IgD-negative memory B cell (primary cell): ENCODE measurements around the gene KANTR. TPM values are rescaled to one million over a fixed set of nuclear protein-coding genes. Genes with fewer than 3 reads are reported as not detected.

Experiments used
- H3K27ac Mint-ChIP-seq, 3 donors: one replicate each; pipeline ENCODE4 v1.8.0; 2020 to 2022; ENCODE audit warnings: mild to moderate bottlenecking in 3 of 3, mixed read lengths in 3 of 3, moderate library complexity in 1 of 3
- H3K27me3 Mint-ChIP-seq: one replicate; pipeline ENCODE4 v1.8.0; 2021; ENCODE audit warnings: mixed read lengths
- H3K36me3 Mint-ChIP-seq: one replicate; pipeline ENCODE4 v1.8.0; 2020; ENCODE audit warnings: mild to moderate bottlenecking, mixed read lengths
- H3K4me1 Mint-ChIP-seq, 3 donors: one replicate each; pipeline ENCODE4 v1.8.0; 2020 to 2022; ENCODE audit warnings: mixed read lengths in 3 of 3, mild to moderate bottlenecking in 1 of 3
- H3K4me3 Mint-ChIP-seq, 4 donors: one replicate each; pipeline ENCODE4 v1.8.0; 2020 to 2022; ENCODE audit warnings: mild to moderate bottlenecking in 4 of 4, mixed read lengths in 4 of 4, moderate library complexity in 3 of 4
- H3K9me3 Mint-ChIP-seq, 3 donors: one replicate each; pipeline ENCODE4 v1.8.0; 2020 to 2021; ENCODE audit warnings: mixed read lengths in 3 of 3, mild to moderate bottlenecking in 1 of 3
- polyA plus RNA-seq: library from polyadenylated mRNA; unstranded; fragments of 300-500 nt; fragmentation: Illumina TruSeq; gene quantifications from one replicate; pipeline ENCODE4 v1.2.3, GENCODE V29; 2021

Gene KANTR
- polyA plus RNA-seq, 1 donor from 2014 or later, result 1.9 TPM

DNA sequence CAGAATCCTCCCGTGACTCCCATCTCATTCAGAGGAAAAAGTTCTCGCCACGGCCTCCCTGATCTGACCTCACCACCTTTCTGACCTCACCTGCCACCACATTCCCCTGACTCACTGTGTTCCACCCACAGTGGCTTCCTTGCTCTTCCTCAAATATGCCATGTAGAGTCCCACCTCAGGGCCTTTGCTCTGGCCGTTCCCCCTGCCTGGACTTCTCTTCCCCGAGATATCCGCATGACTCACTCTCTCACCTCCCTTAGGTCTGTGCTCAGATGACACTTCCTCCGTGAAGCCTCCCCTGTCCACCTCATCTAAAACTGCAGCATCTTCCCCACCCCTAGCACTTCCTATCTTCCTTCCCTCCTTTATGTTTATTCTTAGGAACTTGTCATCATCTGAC, 18.9 kb upstream of the KANTR start:
- Mint-ChIP-seq H3K27me3 (peaks cover 2% of the 10 kb centered on the region), H3K4me1 (peaks cover 0 to 12% (median 5%) of the 10 kb centered on the region in 3 donors), H3K36me3 (no peaks in the 10 kb centered on the region), H3K27ac (no peak overlapping the region), H3K4me3 (no peak overlapping the region), H3K9me3 (no peaks in the 10 kb centered on the region)

DNA sequence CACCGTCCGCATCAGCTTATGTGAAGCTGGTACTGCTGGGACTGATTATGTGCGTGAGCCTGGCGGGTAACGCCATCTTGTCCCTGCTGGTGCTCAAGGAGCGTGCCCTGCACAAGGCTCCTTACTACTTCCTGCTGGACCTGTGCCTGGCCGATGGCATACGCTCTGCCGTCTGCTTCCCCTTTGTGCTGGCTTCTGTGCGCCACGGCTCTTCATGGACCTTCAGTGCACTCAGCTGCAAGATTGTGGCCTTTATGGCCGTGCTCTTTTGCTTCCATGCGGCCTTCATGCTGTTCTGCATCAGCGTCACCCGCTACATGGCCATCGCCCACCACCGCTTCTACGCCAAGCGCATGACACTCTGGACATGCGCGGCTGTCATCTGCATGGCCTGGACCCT, 17.3 kb upstream of the KANTR start:
- H3K27ac Mint-ChIP-seq, result no peak overlapping the region
- no peaks in the 10 kb centered on the region for H3K27me3 Mint-ChIP-seq
- H3K4me3 Mint-ChIP-seq, result no peak overlapping the region
- H3K4me1 Mint-ChIP-seq, result peaks cover 0 to 11% (median 5%) of the 10 kb centered on the region in 3 donors
- H3K9me3 Mint-ChIP-seq, result no peaks in the 10 kb centered on the region
- no peaks in the 10 kb centered on the region for H3K36me3 Mint-ChIP-seq

DNA sequence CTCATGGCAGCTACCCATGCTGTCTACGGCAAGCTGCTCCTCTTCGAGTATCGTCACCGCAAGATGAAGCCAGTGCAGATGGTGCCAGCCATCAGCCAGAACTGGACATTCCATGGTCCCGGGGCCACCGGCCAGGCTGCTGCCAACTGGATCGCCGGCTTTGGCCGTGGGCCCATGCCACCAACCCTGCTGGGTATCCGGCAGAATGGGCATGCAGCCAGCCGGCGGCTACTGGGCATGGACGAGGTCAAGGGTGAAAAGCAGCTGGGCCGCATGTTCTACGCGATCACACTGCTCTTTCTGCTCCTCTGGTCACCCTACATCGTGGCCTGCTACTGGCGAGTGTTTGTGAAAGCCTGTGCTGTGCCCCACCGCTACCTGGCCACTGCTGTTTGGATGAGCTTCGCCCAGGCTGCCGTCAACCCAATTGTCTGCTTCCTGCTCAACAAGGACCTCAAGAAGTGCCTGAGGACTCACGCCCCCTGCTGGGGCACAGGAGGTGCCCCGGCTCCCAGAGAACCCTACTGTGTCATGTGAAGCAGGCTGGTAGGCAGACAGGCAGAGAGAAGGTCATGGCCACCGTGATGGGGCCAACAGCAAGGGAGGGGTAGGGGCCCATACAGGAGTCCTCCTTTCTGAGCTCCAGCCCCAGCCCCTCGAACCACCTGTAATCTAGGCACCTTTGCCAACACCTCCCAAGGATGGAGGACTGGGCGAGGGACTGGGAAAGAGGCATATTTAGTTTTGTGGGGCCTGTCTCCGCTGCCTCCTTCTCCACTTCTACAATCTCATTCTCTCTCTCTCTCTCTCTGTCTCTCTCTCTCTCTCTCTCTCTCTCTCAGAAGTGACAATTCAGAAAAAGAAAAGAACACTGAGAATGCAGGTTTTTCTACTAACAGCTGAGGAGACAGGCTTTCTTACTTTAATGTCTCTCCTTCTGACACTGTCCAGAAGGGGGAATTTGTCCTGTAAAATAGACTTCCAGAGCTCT, 16.4 kb upstream of the KANTR start:
- H3K9me3 Mint-ChIP-seq, result no peaks in the 10 kb centered on the region
- H3K4me1 Mint-ChIP-seq, result peaks cover 0 to 4% (median under 1%) of the 10 kb centered on the region in 3 donors
- no peaks in the 10 kb centered on the region for H3K27me3 Mint-ChIP-seq
- no peaks in the 10 kb centered on the region for H3K36me3 Mint-ChIP-seq
- H3K4me3 Mint-ChIP-seq, result no peak overlapping the region
- H3K27ac Mint-ChIP-seq, result peak overlapping the region in 1 of 3 donors; percentile 13

DNA sequence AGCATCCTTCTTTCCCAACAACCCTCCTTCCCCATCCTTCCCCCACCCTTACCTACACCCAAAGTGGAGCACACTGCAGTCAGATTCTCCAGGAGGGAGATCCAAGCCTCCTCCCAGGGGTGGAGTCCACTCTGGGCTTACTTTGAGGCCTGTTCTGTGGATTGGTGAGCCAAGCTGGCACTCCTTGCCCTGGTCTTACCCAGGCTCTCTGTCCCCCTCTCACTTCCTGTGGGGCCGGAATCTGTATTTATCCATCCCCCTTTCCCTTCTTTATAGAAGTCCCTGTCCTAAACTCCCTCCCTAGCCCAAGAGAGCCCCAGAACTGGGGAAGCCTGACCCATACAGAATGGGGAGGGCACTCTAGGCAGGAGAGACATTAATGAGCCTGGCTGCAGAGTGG, 15.0 kb upstream of the KANTR start:
- Mint-ChIP-seq H3K27me3 (no peaks in the 10 kb centered on the region), H3K36me3 (no peaks in the 10 kb centered on the region), H3K27ac (no peak overlapping the region), H3K9me3 (no peaks in the 10 kb centered on the region), H3K4me3 (no peak overlapping the region), H3K4me1 (peaks cover 0 to 10% (median 10%) of the 10 kb centered on the region in 3 donors)

DNA sequence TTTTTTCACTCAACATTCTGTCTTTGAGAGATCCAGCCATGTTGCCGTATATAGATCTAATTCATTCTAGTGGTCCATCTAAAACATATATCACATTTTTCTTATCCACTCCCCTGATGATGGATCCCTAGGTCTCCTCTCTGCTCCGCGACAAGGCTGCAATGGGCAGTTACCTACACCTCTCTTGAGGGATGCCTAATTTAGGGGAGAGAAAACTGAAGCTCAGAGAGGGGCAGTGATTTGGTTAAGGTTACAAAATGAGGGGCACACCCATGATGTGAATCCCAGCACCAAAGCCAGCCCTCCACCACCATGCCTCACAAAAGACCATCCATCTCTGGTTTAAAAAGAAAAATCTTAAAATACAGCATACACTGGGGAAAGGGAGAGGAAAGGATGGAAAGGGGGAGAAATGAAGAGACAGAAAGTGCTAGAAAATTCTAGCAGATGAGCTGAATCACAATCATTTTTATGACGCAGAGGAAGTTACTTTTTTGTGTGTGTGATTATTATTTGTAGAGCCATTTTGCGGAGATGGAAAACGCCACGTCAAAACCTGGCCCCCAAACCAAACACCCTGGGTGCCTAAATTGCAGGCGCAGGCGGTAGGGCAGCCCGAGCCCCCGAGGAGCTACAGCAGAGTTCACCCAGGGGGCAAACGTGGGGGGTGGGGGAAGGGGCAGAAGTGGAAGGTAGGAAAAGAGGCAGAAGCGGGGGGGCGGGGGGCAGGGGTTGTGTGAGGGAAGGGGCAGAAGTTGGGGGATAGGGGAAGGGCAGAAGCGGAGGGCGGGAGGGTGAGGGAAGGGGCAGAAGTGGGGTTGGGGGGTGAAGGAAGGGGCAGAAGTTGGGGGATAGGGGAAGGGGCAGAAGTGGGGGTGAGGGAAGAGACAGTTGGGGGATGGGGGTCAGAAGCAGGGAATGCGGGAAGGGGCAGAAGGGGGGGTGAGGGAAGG, 13.0 kb upstream of the KANTR start:
- Mint-ChIP-seq H3K4me1 (peaks cover 0 to 18% (median 15%) of the 10 kb centered on the region in 3 donors), H3K27me3 (no peaks in the 10 kb centered on the region), H3K27ac (peak overlapping the region; percentile 91 to 96 (median 95)), H3K9me3 (no peaks in the 10 kb centered on the region), H3K4me3 (peak overlapping the region; percentile 78 to 94 (median 85)), H3K36me3 (no peaks in the 10 kb centered on the region)

DNA sequence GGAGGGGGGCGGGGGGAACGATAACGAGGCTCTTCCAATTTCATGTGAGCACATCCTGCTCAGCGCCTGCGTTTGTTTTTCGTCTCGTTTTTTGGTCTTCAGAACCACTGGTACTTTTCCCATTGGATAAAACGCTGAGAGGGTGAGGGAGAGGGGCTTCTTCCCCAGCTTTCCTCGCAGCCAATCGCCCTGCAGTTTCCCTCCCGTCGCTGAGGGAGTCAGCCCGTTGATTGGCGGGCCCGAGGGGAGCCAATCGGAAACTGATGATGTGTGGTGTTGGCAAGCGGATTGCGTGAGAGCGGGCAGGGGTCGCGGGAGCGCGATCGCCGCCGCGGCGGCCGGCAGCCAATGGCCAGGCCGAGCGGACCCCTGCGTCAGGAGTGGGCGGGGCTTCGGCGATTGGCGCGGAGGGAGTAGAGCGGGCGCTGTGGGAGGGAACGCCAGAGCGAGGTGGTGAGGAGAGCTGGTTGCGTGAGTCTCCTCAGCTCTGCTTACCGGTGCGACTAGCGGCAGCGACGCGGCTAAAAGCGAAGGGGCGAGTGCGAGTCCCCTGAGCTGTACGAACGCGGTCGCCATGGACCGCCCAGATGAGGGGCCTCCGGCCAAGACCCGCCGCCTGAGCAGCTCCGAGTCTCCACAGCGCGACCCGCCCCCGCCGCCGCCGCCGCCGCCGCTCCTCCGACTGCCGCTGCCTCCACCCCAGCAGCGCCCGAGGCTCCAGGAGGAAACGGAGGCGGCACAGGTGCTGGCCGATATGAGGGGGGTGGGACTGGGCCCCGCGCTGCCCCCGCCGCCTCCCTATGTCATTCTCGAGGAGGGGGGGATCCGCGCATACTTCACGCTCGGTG, 11.8 kb upstream of the KANTR start, which contains the start of gene TSPYL2:
TSS of gene TSPYL2 (plus strand) at position 443 of the 848 bp plus-strand sequence. CDS start at position 575, 132 bp downstream.
- Mint-ChIP-seq H3K4me3 (peak within 1 kb of the TSS; percentile 86 to 97 (median 90)), H3K4me1 (peaks cover 0 to 19% (median 17%) of the 10 kb centered on the region in 3 donors), H3K27me3 (no peaks in the 10 kb centered on the region), H3K27ac (peak within 1 kb of the TSS; percentile 91 to 98 (median 96)), H3K36me3 (no peaks in the 10 kb centered on the region), H3K9me3 (no peaks in the 10 kb centered on the region)

DNA sequence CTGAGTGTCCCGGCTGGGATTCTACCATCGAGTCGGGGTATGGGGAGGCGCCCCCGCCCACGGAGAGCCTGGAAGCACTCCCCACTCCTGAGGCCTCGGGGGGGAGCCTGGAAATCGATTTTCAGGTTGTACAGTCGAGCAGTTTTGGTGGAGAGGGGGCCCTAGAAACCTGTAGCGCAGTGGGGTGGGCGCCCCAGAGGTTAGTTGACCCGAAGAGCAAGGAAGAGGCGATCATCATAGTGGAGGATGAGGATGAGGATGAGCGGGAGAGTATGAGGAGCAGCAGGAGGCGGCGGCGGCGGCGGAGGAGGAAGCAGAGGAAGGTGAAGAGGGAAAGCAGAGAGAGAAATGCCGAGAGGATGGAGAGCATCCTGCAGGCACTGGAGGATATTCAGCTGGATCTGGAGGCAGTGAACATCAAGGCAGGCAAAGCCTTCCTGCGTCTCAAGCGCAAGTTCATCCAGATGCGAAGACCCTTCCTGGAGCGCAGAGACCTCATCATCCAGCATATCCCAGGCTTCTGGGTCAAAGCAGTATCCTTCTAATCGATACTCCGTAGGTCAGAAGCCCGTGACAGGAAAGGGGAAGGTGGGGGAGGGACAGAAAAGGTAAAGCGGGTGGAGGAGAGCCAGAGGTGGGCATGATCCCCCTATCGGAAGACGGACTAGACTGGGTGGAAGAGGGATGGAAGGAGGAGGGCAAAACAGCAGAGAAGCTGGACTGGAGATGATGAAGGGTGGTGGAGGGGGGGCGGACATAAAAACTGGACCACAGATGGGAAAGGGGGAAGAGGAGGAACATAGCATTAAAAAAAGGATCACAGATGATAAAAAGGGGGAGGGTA, 10.9 kb upstream of the KANTR start:
- H3K27me3 Mint-ChIP-seq, result no peaks in the 10 kb centered on the region

DNA sequence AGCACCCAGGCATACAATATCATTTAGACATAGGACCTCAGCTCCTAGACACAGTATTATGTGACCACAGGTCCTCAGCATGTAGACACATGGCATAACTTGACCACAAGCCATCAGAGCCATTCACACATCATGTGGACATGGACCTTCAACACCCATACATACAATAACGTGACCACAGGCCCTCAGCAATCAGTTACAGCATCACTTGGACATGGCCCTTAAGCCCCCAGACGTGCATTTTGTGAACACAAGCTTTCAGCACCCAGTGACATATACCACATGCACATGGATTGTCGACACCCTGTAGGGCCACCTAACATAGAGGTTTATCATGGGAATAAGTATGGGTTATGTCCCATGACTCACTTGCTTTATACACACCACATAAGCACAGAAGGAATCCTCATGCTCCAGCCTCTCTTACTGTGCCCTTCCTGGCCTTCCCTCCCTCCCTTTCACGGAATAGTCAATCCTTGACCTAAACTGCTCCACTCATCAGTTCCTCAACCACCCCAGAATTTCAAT, 9.8 kb upstream of the KANTR start:
- H3K27ac Mint-ChIP-seq, result peak overlapping the region in 1 of 3 donors; percentile 46
- H3K36me3 Mint-ChIP-seq, result no peaks in the 10 kb centered on the region
- peaks cover 7 to 22% (median 22%) of the 10 kb centered on the region in 3 donors for H3K4me1 Mint-ChIP-seq

More for the DNA sequence above, 10.9 kb upstream of the KANTR start:
- H3K9me3 Mint-ChIP-seq, result no peaks in the 10 kb centered on the region
- peaks cover 0 to 19% (median 17%) of the 10 kb centered on the region in 3 donors for H3K4me1 Mint-ChIP-seq
- no peaks in the 10 kb centered on the region for H3K36me3 Mint-ChIP-seq
- peak overlapping the region; percentile 86 to 97 (median 90) for H3K4me3 Mint-ChIP-seq
- peak overlapping the region; percentile 83 to 98 (median 88) for H3K27ac Mint-ChIP-seq

DNA sequence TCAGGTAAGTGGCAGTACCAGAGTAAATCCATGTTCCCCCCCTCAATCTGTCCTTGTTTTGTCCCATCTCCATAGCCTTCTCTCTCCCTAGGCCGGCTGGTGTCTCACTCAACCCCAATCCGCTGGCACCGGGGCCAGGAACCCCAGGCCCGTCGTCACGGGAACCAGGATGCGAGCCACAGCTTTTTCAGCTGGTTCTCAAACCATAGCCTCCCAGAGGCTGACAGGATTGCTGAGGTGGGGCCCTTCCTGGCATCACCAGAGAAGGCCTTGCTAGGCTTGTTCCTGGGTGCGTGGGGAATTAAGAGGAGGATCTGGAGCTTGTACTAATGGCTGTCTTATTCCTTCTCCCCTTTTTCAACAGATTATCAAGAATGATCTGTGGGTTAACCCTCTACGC, 9.1 kb upstream of the KANTR start:
- H3K4me3 Mint-ChIP-seq, result peak overlapping the region in 1 of 4 donors; percentile 15
- peaks cover 2% of the 10 kb centered on the region for H3K27me3 Mint-ChIP-seq
- no peaks in the 10 kb centered on the region for H3K36me3 Mint-ChIP-seq
- peak overlapping the region in 1 of 3 donors; percentile 27 for H3K27ac Mint-ChIP-seq
- H3K9me3 Mint-ChIP-seq, result no peaks in the 10 kb centered on the region
- peaks cover 12 to 24% (median 22%) of the 10 kb centered on the region in 3 donors for H3K4me1 Mint-ChIP-seq

More for the DNA sequence above, 9.8 kb upstream of the KANTR start:
- Mint-ChIP-seq H3K9me3 (no peaks in the 10 kb centered on the region), H3K4me3 (peak overlapping the region in 1 of 4 donors; percentile 77), H3K27me3 (peaks cover 2% of the 10 kb centered on the region)

DNA sequence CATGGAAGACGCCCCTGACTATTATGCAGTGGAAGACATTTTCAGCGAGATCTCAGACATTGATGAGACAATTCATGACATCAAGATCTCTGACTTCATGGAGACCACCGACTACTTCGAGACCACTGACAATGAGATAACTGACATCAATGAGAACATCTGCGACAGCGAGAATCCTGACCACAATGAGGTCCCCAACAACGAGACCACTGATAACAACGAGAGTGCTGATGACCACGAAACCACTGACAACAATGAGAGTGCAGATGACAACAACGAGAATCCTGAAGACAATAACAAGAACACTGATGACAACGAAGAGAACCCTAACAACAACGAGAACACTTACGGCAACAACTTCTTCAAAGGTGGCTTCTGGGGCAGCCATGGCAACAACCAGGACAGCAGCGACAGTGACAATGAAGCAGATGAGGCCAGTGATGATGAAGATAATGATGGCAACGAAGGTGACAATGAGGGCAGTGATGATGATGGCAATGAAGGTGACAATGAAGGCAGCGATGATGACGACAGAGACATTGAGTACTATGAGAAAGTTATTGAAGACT, 8.2 kb upstream of the KANTR start:
- H3K4me3 Mint-ChIP-seq, result peak overlapping the region in 1 of 4 donors; percentile 15
- peaks cover 12 to 24% (median 21%) of the 10 kb centered on the region in 3 donors for H3K4me1 Mint-ChIP-seq
- H3K27me3 Mint-ChIP-seq, result peaks cover 2% of the 10 kb centered on the region
- H3K9me3 Mint-ChIP-seq, result no peaks in the 10 kb centered on the region
- H3K27ac Mint-ChIP-seq, result peak overlapping the region in 2 of 3 donors; percentile 1 to 50
- no peaks in the 10 kb centered on the region for H3K36me3 Mint-ChIP-seq

DNA sequence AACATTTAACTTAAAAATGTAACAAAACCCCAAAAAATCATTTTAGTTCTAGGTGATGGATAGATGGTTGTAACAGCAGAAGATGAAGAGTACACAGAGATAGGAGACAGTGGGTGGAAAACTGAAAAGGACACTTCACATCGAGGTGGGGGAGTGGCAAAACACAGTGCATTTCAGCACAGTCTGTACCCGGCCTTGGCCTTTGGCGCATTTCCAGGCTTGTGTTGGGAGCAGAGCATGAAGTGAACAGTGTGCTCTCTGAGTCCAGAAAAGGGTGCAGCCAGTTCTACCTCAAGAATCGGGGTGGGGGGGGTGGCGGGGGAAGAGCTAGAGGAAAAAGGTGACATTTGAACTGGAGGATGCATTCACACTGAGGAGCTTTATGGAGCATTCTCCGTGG, 7.5 kb upstream of the KANTR start:
- H3K27ac Mint-ChIP-seq, result no peak overlapping the region
- H3K36me3 Mint-ChIP-seq, result no peaks in the 10 kb centered on the region
- peaks cover 2% of the 10 kb centered on the region for H3K27me3 Mint-ChIP-seq
- H3K9me3 Mint-ChIP-seq, result no peaks in the 10 kb centered on the region
- H3K4me3 Mint-ChIP-seq, result peak overlapping the region in 1 of 4 donors; percentile 47
- H3K4me1 Mint-ChIP-seq, result peaks cover 12 to 24% (median 19%) of the 10 kb centered on the region in 3 donors

DNA sequence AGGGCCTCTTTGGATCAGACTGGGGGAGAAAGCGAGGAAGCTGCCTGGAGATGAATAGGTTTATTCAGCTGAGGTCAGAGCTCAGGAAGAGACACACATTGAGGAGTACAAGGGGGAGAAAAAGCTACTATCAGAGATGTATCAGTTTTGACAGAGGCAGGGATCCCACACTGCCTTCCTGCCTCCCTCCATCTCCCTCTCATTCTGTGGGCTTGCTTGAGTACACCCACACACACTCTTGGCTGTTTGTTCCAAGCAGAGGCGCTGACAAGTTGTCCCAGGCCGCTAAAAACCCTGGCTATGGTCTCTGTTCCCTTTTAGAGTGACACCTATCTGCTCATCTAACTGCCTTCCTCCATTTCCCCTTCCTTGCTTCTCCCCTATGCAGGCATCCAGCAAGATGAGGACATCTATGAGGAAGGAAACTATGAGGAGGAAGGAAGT, 6.5 kb upstream of the KANTR start:
- peak overlapping the region in 2 of 3 donors; percentile 41 to 92 for H3K27ac Mint-ChIP-seq
- no peaks in the 10 kb centered on the region for H3K9me3 Mint-ChIP-seq
- H3K36me3 Mint-ChIP-seq, result no peaks in the 10 kb centered on the region
- H3K4me1 Mint-ChIP-seq, result peaks cover 12 to 24% (median 19%) of the 10 kb centered on the region in 3 donors
- H3K27me3 Mint-ChIP-seq, result peaks cover 2% of the 10 kb centered on the region
- peak overlapping the region in 2 of 4 donors; percentile 7 to 20 for H3K4me3 Mint-ChIP-seq
